ENCODE results near the gene PPP2R2D. TPM values are rescaled to one million over a fixed set of nuclear protein-coding genes. Genes with fewer than 3 reads are reported as not detected.

The PPP2R2D gene
- polyA plus RNA-seq, 3 donors, result 43.2 to 47.6 (median 46.8) TPM

GRCh38 chr10:131959841-131960240 lies 59.0 kb downstream of the PPP2R2D start:
- no peak for DNase-seq (ENCODE audit: extremely low read depth in 1 of 11, low read depth in 9 of 11, low spot score in 4 of 11)

GRCh38 chr10:131960631-131961046 lies 59.8 kb downstream of the PPP2R2D start:
- no peak for DNase-seq (ENCODE audit: extremely low read depth in 1 of 11, low read depth in 9 of 11, low spot score in 4 of 11)

GRCh38 chr10:131961047-131961776 lies 60.4 kb downstream of the PPP2R2D start:
- no peak for DNase-seq (ENCODE audit: extremely low read depth in 1 of 11, low read depth in 9 of 11, low spot score in 4 of 11)

GRCh38 chr10:131961777-131962662 lies 61.2 kb downstream of the PPP2R2D start:
- DNase-seq (ENCODE audit: extremely low read depth in 1 of 11, low read depth in 9 of 11, low spot score in 4 of 11), result no peak

GRCh38 chr10:131963350-131963749 lies 62.5 kb downstream of the PPP2R2D start:
- DNase-seq (ENCODE audit: extremely low read depth in 1 of 11, low read depth in 9 of 11, low spot score in 4 of 11), result no peak

- DNase-seq (ENCODE audit: extremely low read depth in 1 of 11, low read depth in 9 of 11, low spot score in 4 of 11), result no peak
Measured at GRCh38 chr10:131963811-131964210, 63.0 kb downstream of the PPP2R2D start.

GRCh38 chr10:131964298-131964697 lies 63.5 kb downstream of the PPP2R2D start:
- no peak for DNase-seq (ENCODE audit: extremely low read depth in 1 of 11, low read depth in 9 of 11, low spot score in 4 of 11)

- DNase-seq (ENCODE audit: extremely low read depth in 1 of 11, low read depth in 9 of 11, low spot score in 4 of 11), result no peak
Measured at GRCh38 chr10:131968949-131969348, 68.1 kb downstream of the PPP2R2D start.

- no peak for DNase-seq (ENCODE audit: extremely low read depth in 1 of 11, low read depth in 9 of 11, low spot score in 4 of 11)
Measured at GRCh38 chr10:131970946-131971345, 70.1 kb downstream of the PPP2R2D start.

GRCh38 chr10:131971591-131971990 lies 70.8 kb downstream of the PPP2R2D start:
- no peak for DNase-seq (ENCODE audit: extremely low read depth in 1 of 11, low read depth in 9 of 11, low spot score in 4 of 11)

- DNase-seq (ENCODE audit: extremely low read depth in 1 of 11, low read depth in 9 of 11, low spot score in 4 of 11), result peak in 6 of 11 donors; percentile 29 to 58 (median 49)
Measured at GRCh38 chr10:131972474-131973071, 71.8 kb downstream of the PPP2R2D start.

- no peak for DNase-seq (ENCODE audit: extremely low read depth in 1 of 11, low read depth in 9 of 11, low spot score in 4 of 11)
Measured at GRCh38 chr10:131973160-131973951, 72.5 kb downstream of the PPP2R2D start.

- DNase-seq (ENCODE audit: extremely low read depth in 1 of 11, low read depth in 9 of 11, low spot score in 4 of 11), result no peak
Measured at GRCh38 chr10:131974034-131974817, 73.4 kb downstream of the PPP2R2D start.

- DNase-seq (ENCODE audit: extremely low read depth in 1 of 11, low read depth in 9 of 11, low spot score in 4 of 11), result no peak
Measured at GRCh38 chr10:131975003-131975402, 74.2 kb downstream of the PPP2R2D start.

- no peak for DNase-seq (ENCODE audit: extremely low read depth in 1 of 11, low read depth in 9 of 11, low spot score in 4 of 11)
Measured at GRCh38 chr10:131975796-131976195, 75.0 kb downstream of the PPP2R2D start.

GRCh38 chr10:131977323-131978096 lies 76.7 kb downstream of the PPP2R2D start:
- peak in 1 of 11 donors; percentile 60 for DNase-seq (ENCODE audit: extremely low read depth in 1 of 11, low read depth in 9 of 11, low spot score in 4 of 11)

GRCh38 chr10:131978366-131978765 lies 77.6 kb downstream of the PPP2R2D start:
- no peak for DNase-seq (ENCODE audit: extremely low read depth in 1 of 11, low read depth in 9 of 11, low spot score in 4 of 11)

- no peak for DNase-seq (ENCODE audit: extremely low read depth in 1 of 11, low read depth in 9 of 11, low spot score in 4 of 11)
Measured at GRCh38 chr10:131978851-131979250, 78.0 kb downstream of the PPP2R2D start.
